Measurements from ENCODE around the gene NME8. TPM values are rescaled to one million over a fixed set of nuclear protein-coding genes. Genes with fewer than 3 reads are reported as not detected.

NME8 gene
- polyA plus RNA-seq, 2 donors: 0.25 TPM; not detected in 1

GRCh38 chr7:37894671-37895070, 46.3 kb downstream of the NME8 start:
- Histone ChIP-seq H3K27me3 (ENCODE audit: control insufficient read depth in 1 of 2, insufficient read depth in 2 of 2, low read length in 2 of 2) (no peaks in the 10 kb centered on the region), H3K36me3 (ENCODE audit: control insufficient read depth in 2 of 2, insufficient read depth in 2 of 2, low read length in 1 of 2) (no peaks in the 10 kb centered on the region), H3K4me3 (ENCODE audit: low read depth in 1 of 2, low read length in 2 of 2) (no peak overlapping the region), H3K9me3 (ENCODE audit: control insufficient read depth in 2 of 2, insufficient read depth in 1 of 2, low read depth in 1 of 2, low read length in 1 of 2) (no peaks in the 10 kb centered on the region), H3K4me1 (ENCODE audit: control insufficient read depth in 2 of 2, insufficient read depth in 2 of 2, low read length in 1 of 2) (no peaks in the 10 kb centered on the region), H3K27ac (ENCODE audit: low read depth in 2 of 2, low read length in 1 of 2) (no peak overlapping the region)
- 67 to 72% methylated on average over 3 of the region's 3 CpGs for WGBS, 2 donors

GRCh38 chr7:37899712-37900247, 51.4 kb downstream of the NME8 start:
- WGBS, 2 donors: 66 to 69% methylated on average over 3 of the region's 3 CpGs
- no peaks in the 10 kb centered on the region for H3K4me1 ChIP-seq (ENCODE audit: control insufficient read depth in 2 of 2, insufficient read depth in 2 of 2, low read length in 1 of 2)
- H3K27me3 ChIP-seq (ENCODE audit: control insufficient read depth in 1 of 2, insufficient read depth in 2 of 2, low read length in 2 of 2): no peaks in the 10 kb centered on the region
- H3K27ac ChIP-seq (ENCODE audit: low read depth in 2 of 2, low read length in 1 of 2): no peak overlapping the region
- H3K36me3 ChIP-seq (ENCODE audit: control insufficient read depth in 2 of 2, insufficient read depth in 2 of 2, low read length in 1 of 2): no peaks in the 10 kb centered on the region
- H3K9me3 ChIP-seq (ENCODE audit: control insufficient read depth in 2 of 2, insufficient read depth in 1 of 2, low read depth in 1 of 2, low read length in 1 of 2): no peaks in the 10 kb centered on the region
- no peak overlapping the region for H3K4me3 ChIP-seq (ENCODE audit: low read depth in 1 of 2, low read length in 2 of 2)

- H3K4me1 ChIP-seq (ENCODE audit: control insufficient read depth in 2 of 2, insufficient read depth in 2 of 2, low read length in 1 of 2): no peaks in the 10 kb centered on the region
- H3K9me3 ChIP-seq (ENCODE audit: control insufficient read depth in 2 of 2, insufficient read depth in 1 of 2, low read depth in 1 of 2, low read length in 1 of 2): no peaks in the 10 kb centered on the region
- no peak overlapping the region for H3K27ac ChIP-seq (ENCODE audit: low read depth in 2 of 2, low read length in 1 of 2)
- H3K36me3 ChIP-seq (ENCODE audit: control insufficient read depth in 2 of 2, insufficient read depth in 2 of 2, low read length in 1 of 2): no peaks in the 10 kb centered on the region
- WGBS, 2 donors: 23 to 27% methylated on average over 6 of the region's 6 CpGs
- H3K4me3 ChIP-seq (ENCODE audit: low read depth in 1 of 2, low read length in 2 of 2): no peak overlapping the region
- no peaks in the 10 kb centered on the region for H3K27me3 ChIP-seq (ENCODE audit: control insufficient read depth in 1 of 2, insufficient read depth in 2 of 2, low read length in 2 of 2)
Observed at GRCh38 chr7:37901236-37901827, 52.9 kb downstream of the NME8 start.

- H3K4me3 ChIP-seq (ENCODE audit: low read depth in 1 of 2, low read length in 2 of 2): no peak overlapping the region
- no peaks in the 10 kb centered on the region for H3K36me3 ChIP-seq (ENCODE audit: control insufficient read depth in 2 of 2, insufficient read depth in 2 of 2, low read length in 1 of 2)
- no peaks in the 10 kb centered on the region for H3K9me3 ChIP-seq (ENCODE audit: control insufficient read depth in 2 of 2, insufficient read depth in 1 of 2, low read depth in 1 of 2, low read length in 1 of 2)
- no peaks in the 10 kb centered on the region for H3K4me1 ChIP-seq (ENCODE audit: control insufficient read depth in 2 of 2, insufficient read depth in 2 of 2, low read length in 1 of 2)
- no peak overlapping the region for H3K27ac ChIP-seq (ENCODE audit: low read depth in 2 of 2, low read length in 1 of 2)
- no peaks in the 10 kb centered on the region for H3K27me3 ChIP-seq (ENCODE audit: control insufficient read depth in 1 of 2, insufficient read depth in 2 of 2, low read length in 2 of 2)
- WGBS, 2 donors: 83 to 86% methylated on average over 2 of the region's 2 CpGs
Observed at GRCh38 chr7:37901890-37902524, 53.6 kb downstream of the NME8 start.

- Histone ChIP-seq H3K27ac (ENCODE audit: low read depth in 2 of 2, low read length in 1 of 2) (no peak overlapping the region), H3K4me1 (ENCODE audit: control insufficient read depth in 2 of 2, insufficient read depth in 2 of 2, low read length in 1 of 2) (no peaks in the 10 kb centered on the region), H3K27me3 (ENCODE audit: control insufficient read depth in 1 of 2, insufficient read depth in 2 of 2, low read length in 2 of 2) (no peaks in the 10 kb centered on the region), H3K36me3 (ENCODE audit: control insufficient read depth in 2 of 2, insufficient read depth in 2 of 2, low read length in 1 of 2) (no peaks in the 10 kb centered on the region), H3K4me3 (ENCODE audit: low read depth in 1 of 2, low read length in 2 of 2) (no peak overlapping the region), H3K9me3 (ENCODE audit: control insufficient read depth in 2 of 2, insufficient read depth in 1 of 2, low read depth in 1 of 2, low read length in 1 of 2) (no peaks in the 10 kb centered on the region)
- WGBS, 2 donors: 85 to 93% methylated on average over 1 of the region's 1 CpG
Observed at GRCh38 chr7:37908221-37908788, 59.9 kb downstream of the NME8 start.

- H3K9me3 ChIP-seq (ENCODE audit: control insufficient read depth in 2 of 2, insufficient read depth in 1 of 2, low read depth in 1 of 2, low read length in 1 of 2): peaks cover 0 to 3% of the 10 kb centered on the region in 2 donors
- H3K4me3 ChIP-seq (ENCODE audit: low read depth in 1 of 2, low read length in 2 of 2): no peak overlapping the region
- H3K4me1 ChIP-seq (ENCODE audit: control insufficient read depth in 2 of 2, insufficient read depth in 2 of 2, low read length in 1 of 2): peaks cover 0 to 6% of the 10 kb centered on the region in 2 donors
- H3K36me3 ChIP-seq (ENCODE audit: control insufficient read depth in 2 of 2, insufficient read depth in 2 of 2, low read length in 1 of 2): no peaks in the 10 kb centered on the region
- no peaks in the 10 kb centered on the region for H3K27me3 ChIP-seq (ENCODE audit: control insufficient read depth in 1 of 2, insufficient read depth in 2 of 2, low read length in 2 of 2)
- 48 to 56% methylated on average over 2 of the region's 2 CpGs for WGBS, 2 donors
- H3K27ac ChIP-seq (ENCODE audit: low read depth in 2 of 2, low read length in 1 of 2): no peak overlapping the region
Observed at GRCh38 chr7:37912756-37913155, 64.4 kb downstream of the NME8 start.

- Histone ChIP-seq H3K4me1 (ENCODE audit: control insufficient read depth in 2 of 2, insufficient read depth in 2 of 2, low read length in 1 of 2) (peaks cover under 1 to 7% of the 10 kb centered on the region in 2 donors), H3K27me3 (ENCODE audit: control insufficient read depth in 1 of 2, insufficient read depth in 2 of 2, low read length in 2 of 2) (no peaks in the 10 kb centered on the region), H3K36me3 (ENCODE audit: control insufficient read depth in 2 of 2, insufficient read depth in 2 of 2, low read length in 1 of 2) (no peaks in the 10 kb centered on the region)
Observed at GRCh38 chr7:37915438-37915837, 67.0 kb downstream of the NME8 start.

GRCh38 chr7:37916017-37916672, 67.7 kb downstream of the NME8 start:
- Histone ChIP-seq H3K36me3 (ENCODE audit: control insufficient read depth in 2 of 2, insufficient read depth in 2 of 2, low read length in 1 of 2) (no peaks in the 10 kb centered on the region), H3K4me1 (ENCODE audit: control insufficient read depth in 2 of 2, insufficient read depth in 2 of 2, low read length in 1 of 2) (peaks cover 6 to 12% of the 10 kb centered on the region in 2 donors), H3K27ac (ENCODE audit: low read depth in 2 of 2, low read length in 1 of 2) (no peak overlapping the region), H3K27me3 (ENCODE audit: control insufficient read depth in 1 of 2, insufficient read depth in 2 of 2, low read length in 2 of 2) (no peaks in the 10 kb centered on the region), H3K4me3 (ENCODE audit: low read depth in 1 of 2, low read length in 2 of 2) (peak overlapping the region; percentile 21 to 40), H3K9me3 (ENCODE audit: control insufficient read depth in 2 of 2, insufficient read depth in 1 of 2, low read depth in 1 of 2, low read length in 1 of 2) (peaks cover 0 to 5% of the 10 kb centered on the region in 2 donors)
- 10 to 13% methylated on average over 55 to 57 of the region's 57 CpGs for WGBS, 2 donors

More at GRCh38 chr7:37915438-37915837, 67.0 kb downstream of the NME8 start:
- Histone ChIP-seq H3K4me3 (ENCODE audit: low read depth in 1 of 2, low read length in 2 of 2) (no peak overlapping the region), H3K27ac (ENCODE audit: low read depth in 2 of 2, low read length in 1 of 2) (no peak overlapping the region), H3K9me3 (ENCODE audit: control insufficient read depth in 2 of 2, insufficient read depth in 1 of 2, low read depth in 1 of 2, low read length in 1 of 2) (peaks cover 0 to 4% of the 10 kb centered on the region in 2 donors)
- 10 to 13% methylated on average over 5 of the region's 5 CpGs for WGBS, 2 donors
